Dendritic cell treated with granulocyte-macrophage colony-stimulating factor and Interleukin-4, amounts not matched to agents 40 ng/mL and 50 ng/mL, for 4 days (primary cell): ENCODE results near the gene XIST.
"Not testable (repeated sequence)": the region's sequence is repeated elsewhere in the genome, so short reads cannot be mapped to it uniquely, and the experiment has no call there.

Experiments used
- H3K27ac Mint-ChIP-seq: one replicate; pipeline ENCODE4 v1.8.0; 2022; ENCODE audit warnings: mild to moderate bottlenecking, mixed read lengths
- H3K27me3 Mint-ChIP-seq: one replicate; pipeline ENCODE4 v1.8.0; 2022; ENCODE audit warnings: mild to moderate bottlenecking, mixed read lengths
- H3K36me3 Mint-ChIP-seq: one replicate; pipeline ENCODE4 v1.8.0; 2022; ENCODE audit warnings: low read depth, mixed read lengths
- H3K4me1 Mint-ChIP-seq: one replicate; pipeline ENCODE4 v1.8.0; 2022; ENCODE audit warnings: low read depth, mixed read lengths
- H3K4me3 Mint-ChIP-seq: one replicate; pipeline ENCODE4 v1.8.0; 2022; ENCODE audit warnings: mild to moderate bottlenecking, moderate library complexity, mixed read lengths
- H3K9me3 Mint-ChIP-seq: one replicate; pipeline ENCODE4 v1.8.0; 2022; ENCODE audit warnings: mixed read lengths
- intact Hi-C: fragments of 100-400 bp; cut with micrococcal nuclease; formaldehyde crosslinking; loops from one replicate; pipeline ENCODE4 v1.15.0; 2022

The XIST gene

DNA sequence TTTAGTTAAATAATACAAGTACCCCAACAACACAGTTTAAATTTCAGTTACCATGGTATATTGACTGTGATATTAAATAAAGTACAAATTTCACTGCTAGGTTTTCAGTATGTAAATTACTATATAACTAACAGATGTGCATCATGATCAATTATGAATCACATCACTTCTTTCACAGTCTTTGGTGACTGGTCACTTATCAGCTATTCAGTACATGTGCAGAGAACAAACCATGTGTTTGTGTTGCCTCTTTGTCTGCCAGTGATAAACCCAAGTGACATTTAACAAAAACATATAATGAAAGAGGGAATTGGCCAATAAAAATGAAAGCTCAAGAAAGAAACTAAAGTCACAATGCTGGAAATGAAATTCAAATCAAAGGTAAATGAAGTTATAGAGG lies 40.3 kb downstream of the XIST start:
- Mint-ChIP-seq H3K27ac (no peak overlapping the region), H3K27me3 (no peaks in the 10 kb centered on the region), H3K4me3 (no peak overlapping the region), H3K9me3 (no peaks in the 10 kb centered on the region), H3K36me3 (no peaks in the 10 kb centered on the region), H3K4me1 (no peaks in the 10 kb centered on the region)
- intact Hi-C loops = no loop called here

DNA sequence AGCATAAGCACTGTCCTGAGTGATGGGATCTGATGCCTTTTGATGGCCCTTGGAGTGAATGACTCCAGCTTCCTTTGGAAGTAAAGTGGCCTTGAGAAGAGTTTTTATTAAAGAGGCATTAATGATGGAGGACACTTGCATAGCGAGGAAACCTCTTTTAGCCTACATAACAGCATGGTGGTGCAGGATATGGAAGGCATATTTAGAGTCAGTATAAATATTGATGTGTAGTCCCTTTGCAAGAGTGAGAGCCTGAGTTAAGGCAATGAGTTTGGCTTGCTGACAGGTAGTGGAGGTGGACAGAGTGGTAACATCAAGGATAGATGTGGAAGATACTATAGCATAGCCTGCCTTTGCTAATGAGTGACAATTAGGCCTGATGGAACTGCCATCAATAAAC lies 48.4 kb downstream of the XIST start:
- H3K4me1 Mint-ChIP-seq, H3K27me3 Mint-ChIP-seq: not testable (repeated sequence)

DNA sequence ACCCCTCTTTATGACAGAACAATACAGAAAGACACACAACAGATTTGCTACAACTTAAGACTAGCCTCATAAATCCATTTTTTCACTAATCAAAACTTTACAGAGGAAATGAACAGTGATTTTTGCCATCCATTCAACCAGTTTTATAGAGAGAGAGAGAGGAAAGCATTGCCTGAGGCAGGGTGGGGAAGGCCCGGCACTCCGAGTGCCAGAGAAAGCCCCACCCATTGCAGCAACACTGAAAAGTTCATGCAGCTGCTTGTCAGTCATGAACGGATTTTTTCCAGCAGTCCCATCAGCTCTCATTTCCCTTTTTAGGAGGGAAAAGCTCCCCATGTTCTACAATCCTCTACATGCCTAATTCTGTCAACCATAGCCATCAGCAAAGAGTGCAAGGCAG lies 52.6 kb downstream of the XIST start:
- no peaks in the 10 kb centered on the region for H3K9me3 Mint-ChIP-seq
- H3K27me3 Mint-ChIP-seq = peaks cover 1% of the 10 kb centered on the region
- H3K36me3 Mint-ChIP-seq = no peaks in the 10 kb centered on the region
- H3K4me1 Mint-ChIP-seq = no peaks in the 10 kb centered on the region
- intact Hi-C loops = no loop called here
- no peak overlapping the region for H3K27ac Mint-ChIP-seq
- H3K4me3 Mint-ChIP-seq = no peak overlapping the region

More for the DNA sequence above, 48.4 kb downstream of the XIST start:
- H3K9me3 Mint-ChIP-seq, intact Hi-C loops, H3K4me3 Mint-ChIP-seq, H3K36me3 Mint-ChIP-seq, H3K27ac Mint-ChIP-seq: not testable (repeated sequence)

DNA sequence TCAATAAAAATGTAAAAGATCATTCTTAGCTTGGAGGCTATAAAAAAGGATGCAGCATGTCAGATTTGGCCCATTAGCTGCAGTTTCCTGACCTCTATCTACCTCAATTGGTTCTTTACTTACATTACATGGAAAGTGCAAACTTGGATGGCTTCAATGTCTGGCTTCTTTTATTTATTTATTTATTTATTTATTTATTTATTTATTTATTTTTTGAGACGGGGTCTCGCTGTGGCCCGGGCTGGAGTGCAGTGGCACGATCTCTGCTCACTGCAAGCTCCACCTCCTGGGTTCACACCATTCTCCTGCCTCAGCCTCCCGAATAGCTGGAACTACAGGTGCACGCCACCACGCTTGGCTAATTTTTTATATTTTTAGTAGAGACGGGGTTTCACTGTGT lies 60.0 kb downstream of the XIST start:
- intact Hi-C loops = not testable (repeated sequence)

DNA sequence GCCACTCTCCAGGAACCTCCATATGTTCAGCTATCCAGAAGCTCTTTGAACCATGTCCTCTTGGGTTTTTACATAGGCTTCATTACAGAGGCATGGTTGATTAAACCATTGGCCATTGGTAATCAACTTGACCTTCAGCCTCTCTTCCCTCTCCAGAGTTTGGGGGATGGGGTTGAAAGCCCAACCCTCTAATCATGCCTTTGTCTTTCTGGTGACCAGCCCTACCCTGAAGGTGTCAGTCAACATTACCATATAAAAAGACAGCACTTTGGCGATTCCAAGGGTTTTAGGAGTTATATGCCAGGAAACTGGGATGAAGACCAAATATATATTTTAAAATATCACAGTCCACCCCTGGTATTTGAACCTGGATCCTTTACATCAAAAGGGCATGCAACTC lies 67.0 kb downstream of the XIST start:
- H3K27ac Mint-ChIP-seq = no peak overlapping the region
- no peaks in the 10 kb centered on the region for H3K36me3 Mint-ChIP-seq
- intact Hi-C loops = no loop called here
- no peaks in the 10 kb centered on the region for H3K9me3 Mint-ChIP-seq
- H3K4me3 Mint-ChIP-seq = no peak overlapping the region
- peaks cover 1% of the 10 kb centered on the region for H3K27me3 Mint-ChIP-seq
- H3K4me1 Mint-ChIP-seq = no peaks in the 10 kb centered on the region

More for the DNA sequence above, 60.0 kb downstream of the XIST start:
- not testable (repeated sequence) for H3K27ac Mint-ChIP-seq, H3K27me3 Mint-ChIP-seq, H3K36me3 Mint-ChIP-seq, H3K9me3 Mint-ChIP-seq, H3K4me3 Mint-ChIP-seq, H3K4me1 Mint-ChIP-seq
